ENCODE results near the gene PSMC3.

The PSMC3 gene

DNA sequence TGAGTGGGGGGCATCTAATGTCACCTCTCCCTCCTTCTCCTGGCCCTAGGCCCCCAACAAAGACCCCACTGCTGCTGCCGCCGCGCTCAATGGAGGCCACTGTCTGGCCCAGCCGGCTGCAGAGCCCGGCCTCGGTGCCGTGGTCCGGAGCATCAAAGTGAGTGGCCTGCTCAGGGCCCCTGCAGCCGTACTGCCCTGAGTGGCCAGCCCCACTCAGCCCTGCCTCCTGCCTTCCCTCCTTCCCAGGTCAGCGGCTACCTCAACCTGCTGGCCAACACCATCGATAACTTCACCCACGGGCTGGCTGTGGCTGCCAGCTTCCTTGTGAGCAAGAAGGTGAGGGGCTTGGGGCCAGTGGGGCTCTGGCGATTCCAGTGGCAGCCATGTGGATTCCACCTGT, 12.9 kb downstream of the PSMC3 start:
- no peak for DNase-seq (ENCODE audit: low read depth)

GRCh38 chr11:47411884-47412746, 14.1 kb downstream of the PSMC3 start:
- DNase-seq (ENCODE audit: low read depth) = peak; percentile 46

DNA sequence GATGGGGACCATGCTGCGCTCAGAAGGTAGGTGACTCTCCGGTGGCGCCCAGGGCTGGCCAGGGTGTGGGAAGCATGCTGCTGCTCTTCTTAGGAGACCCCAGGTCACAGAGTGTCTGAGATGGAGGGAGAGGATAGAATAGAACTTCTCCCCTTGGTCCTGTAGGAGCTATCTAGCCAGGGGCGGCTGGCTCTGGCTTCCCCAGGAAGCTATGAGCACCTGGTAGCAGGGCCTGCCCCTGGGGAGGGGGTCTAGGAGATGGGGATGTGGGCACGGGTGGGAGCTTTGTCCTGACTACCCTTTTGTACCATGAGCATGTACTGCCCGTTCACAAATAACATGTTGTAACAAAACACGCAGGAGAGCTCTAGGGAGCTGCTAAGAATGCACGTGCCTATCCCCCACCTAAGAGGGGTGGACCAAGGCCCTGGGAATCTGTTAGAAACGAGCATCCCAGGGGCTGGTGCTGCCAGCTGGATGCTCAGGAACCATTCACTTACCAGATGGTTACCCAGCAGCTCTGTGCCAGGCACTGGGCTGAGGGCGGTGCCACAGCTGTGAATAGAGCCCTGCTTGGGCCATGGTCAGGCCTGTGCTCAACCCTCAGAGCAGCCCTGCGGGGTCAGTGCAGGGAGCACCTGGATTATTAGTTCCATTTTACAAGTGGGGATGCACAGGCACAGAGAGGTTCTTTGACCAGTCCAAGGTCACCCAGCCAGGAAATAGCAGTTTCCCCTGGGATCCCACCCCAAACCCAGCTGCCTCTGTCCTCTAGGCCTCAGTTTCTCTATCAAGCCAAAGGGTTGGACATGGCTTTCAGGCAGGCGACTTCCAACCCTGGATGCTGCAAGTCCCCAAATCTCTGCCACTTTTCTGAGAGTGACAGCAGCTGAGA, 15.6 kb downstream of the PSMC3 start:
- DNase-seq (ENCODE audit: low read depth) = no peak

DNA sequence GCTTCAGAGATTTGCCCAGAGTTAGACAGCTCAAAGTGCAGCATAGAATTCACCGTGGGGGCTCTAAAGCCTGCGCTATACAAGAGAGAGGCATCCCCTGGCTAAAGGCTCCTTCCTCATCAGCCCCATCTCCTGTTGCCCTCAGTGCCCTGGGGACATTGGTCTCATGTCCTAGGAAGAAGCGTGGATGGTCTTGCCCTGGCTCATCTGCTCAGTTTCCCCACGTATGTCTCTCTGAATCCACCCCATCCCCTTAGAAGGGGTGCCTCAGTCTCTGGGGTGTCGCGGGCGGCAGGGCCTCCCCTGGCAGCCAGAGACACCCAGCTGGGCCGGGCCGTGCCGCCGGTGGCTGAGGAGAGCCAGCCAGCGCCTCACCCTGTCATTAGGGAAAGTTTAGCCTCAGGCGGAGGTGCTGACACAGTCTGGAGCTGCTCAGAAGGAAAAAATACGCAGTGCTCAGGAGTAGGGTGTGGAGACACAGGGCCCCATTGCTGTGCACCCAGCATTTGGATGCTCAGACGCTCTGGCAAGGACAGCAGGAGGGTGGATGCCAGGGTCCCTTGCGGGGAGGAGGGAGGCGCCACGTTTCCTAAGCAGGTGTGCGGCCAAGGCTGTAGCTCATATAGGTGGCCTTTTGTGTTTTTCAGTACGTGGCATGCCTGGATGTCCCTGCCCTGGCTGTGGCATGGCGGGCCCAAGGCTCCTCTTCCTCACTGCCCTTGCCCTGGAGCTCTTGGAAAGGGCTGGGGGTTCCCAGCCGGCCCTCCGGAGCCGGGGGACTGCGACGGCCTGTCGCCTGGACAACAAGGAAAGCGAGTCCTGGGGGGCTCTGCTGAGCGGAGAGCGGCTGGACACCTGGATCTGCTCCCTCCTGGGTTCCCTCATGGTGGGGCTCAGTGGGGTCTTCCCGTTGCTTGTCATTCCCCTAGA, 16.5 kb downstream of the PSMC3 start:
- no peak for DNase-seq (ENCODE audit: low read depth)

DNA sequence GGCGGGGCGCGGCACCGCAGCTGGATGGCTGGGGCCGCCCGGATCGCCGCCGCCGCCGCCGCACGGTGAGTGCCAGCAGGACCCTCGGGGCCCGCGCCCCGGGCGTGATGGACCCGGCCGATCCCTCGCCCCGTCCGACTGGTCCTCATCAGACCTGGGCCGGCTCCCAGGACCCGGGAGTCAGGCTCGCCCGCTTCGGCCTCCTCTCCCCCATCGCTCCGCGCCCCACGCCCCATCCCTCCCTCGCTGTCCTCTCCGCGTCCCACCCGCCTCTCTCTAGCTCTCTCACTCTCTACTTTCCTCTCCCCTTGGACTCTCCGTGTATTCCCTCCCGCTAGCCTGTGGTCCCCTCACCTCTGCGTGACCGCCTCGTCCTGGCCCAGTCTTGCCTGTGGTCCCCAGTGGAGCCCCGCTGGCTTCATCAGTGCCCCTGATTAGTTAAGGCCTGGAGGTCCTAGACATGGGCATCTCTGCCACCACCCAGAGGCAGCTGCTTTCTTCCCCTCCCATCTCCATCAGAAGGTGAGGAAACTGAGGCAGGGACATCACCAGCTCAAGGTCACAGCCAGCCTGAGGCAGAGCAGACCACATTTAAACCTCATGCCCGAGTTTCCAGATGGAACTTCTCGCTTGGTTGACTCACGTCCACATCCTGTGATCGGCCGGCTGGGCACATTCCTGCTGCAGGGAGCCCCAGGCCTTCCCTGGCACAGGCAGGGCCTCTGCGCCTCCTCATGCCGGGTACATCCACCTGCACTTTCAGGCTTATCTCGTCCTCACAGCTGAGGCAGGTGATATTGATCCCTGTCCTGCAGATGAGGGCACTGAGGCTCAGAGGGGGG, 17.4 kb downstream of the PSMC3 start:
- no peak for DNase-seq (ENCODE audit: low read depth)

- peak; percentile 87 for DNase-seq (ENCODE audit: low read depth)
These were observed 18.3 kb downstream of the PSMC3 start, which contains the start of gene SLC39A13 for GRCh38 chr11:47407746-47408590. Gene SLC39A13, plus strand, starts transcription at chr11:47408590. Its CDS starts 1,505 bp downstream, at chr11:47410095.

GRCh38 chr11:47406896-47407745, 19.1 kb downstream of the PSMC3 start:
- no peak for DNase-seq (ENCODE audit: low read depth)

- DNase-seq (ENCODE audit: low read depth) = no peak
These were observed 22.7 kb downstream of the PSMC3 start for GRCh38 chr11:47403571-47403970.

GRCh38 chr11:47403135-47403534, 23.1 kb downstream of the PSMC3 start:
- no peak for DNase-seq (ENCODE audit: low read depth)

DNA sequence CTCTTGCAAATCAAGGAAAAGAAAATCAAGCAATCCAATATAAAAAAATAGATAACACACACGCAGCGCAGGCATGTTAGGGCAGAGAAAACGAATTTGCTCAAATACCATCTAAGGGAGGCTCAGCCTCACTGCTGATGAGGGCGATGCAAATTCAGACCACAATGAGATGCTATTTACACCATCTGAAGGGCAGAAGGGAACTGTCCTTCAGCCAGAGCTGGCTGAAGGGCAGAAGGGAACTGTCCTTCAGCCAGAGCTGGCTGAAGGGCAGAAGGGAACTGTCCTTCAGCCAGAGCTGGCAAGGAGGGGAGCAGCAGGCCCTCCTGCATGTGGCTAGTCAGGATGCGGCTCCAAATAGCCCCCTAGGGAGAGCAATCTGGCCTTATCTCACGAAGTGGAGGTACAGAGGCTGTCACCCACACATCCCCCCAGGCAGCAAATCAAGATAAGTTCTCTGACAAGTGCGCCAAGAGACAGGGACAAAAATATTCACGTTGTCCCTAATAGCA, 25.4 kb downstream of the PSMC3 start:
- no peak for DNase-seq (ENCODE audit: low read depth)

- DNase-seq (ENCODE audit: low read depth) = peak; percentile 32
These were observed 26.1 kb downstream of the PSMC3 start for GRCh38 chr11:47399860-47400767.

GRCh38 chr11:47398551-47398950, 27.7 kb downstream of the PSMC3 start:
- no peak for DNase-seq (ENCODE audit: low read depth)

DNA sequence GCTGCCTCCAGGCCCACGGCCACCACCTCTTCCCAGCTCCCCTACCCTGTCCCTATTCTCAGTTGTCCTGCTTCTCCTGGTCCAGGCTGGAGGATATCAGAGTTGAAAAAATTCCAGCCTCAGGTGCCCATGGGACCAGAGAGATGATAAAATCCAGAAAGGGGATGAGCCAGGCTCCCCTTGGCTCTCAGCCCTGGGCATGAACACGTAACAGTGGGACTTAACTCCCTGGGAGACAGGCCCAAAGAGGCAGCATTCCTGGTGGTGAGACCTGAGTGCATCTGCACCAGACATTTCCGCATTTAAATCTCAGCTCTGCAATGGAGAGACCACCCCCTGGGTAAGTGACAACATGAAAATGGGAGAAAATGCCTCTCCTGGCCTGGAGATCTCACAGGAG, 28.2 kb downstream of the PSMC3 start:
- DNase-seq (ENCODE audit: low read depth) = no peak

DNA sequence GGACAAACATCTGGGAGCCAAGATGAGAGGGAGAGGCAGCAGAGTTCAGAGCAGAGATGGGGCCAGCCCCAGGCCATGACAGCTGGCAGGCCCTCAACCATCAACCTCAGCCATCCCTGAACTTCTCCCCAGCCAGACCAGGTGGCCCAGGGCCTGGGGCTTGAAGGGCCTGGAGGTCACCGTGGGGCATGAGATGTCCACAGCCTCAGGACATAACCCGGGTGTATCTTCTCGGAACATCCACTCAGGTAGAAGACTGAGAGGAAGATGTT, 30.3 kb downstream of the PSMC3 start:
- no peak for DNase-seq (ENCODE audit: low read depth)

GRCh38 chr11:47395223-47396048, 30.8 kb downstream of the PSMC3 start:
- no peak for DNase-seq (ENCODE audit: low read depth)

- peak; percentile 48 for DNase-seq (ENCODE audit: low read depth)
These were observed 31.7 kb downstream of the PSMC3 start for GRCh38 chr11:47394322-47395222.

All from activated T-helper 9 cell treated with anti-CD3 and anti-CD28 coated beads, Interleukin-2, amount 50 U/mL, for 16 hours (primary cell).